H1 (cell line): ENCODE data around the gene ARPC2. TPM values are rescaled to one million over a fixed set of nuclear protein-coding genes. Genes with fewer than 3 reads are reported as not detected.
A peak's percentile ranks its signal among the peaks of the same experiment; 100 is the strongest.

Experiments
- CTCF ChIA-PET: fragments of 300-600 bp; sonication (Branson Sonifier 250); formaldehyde crosslinking; loops from one replicate; lab custom pipeline; 2021; ENCODE audit not compliant: partially characterized antibody; lab: Charles Lee
- POLR2A ChIA-PET: fragments of 300-600 bp; sonication (Branson Sonifier 250); formaldehyde crosslinking; loops from one replicate; lab custom pipeline; 2021; ENCODE audit warnings: inconsistent platforms; ENCODE audit not compliant: partially characterized antibody; lab: Charles Lee
- DNase-seq, 2 experiments: peaks; one replicate each; pipeline versions ENCODE4 v3.0.0 to v3.0.0-alpha.2; 2010 to 2022; ENCODE audit warnings: low spot score in 2 of 2, low read depth in 1 of 2, mixed read lengths in 1 of 2
- FAIRE-seq: peaks from 2 replicates; lab custom pipeline; 2011; peaks lifted over from hg19 to GRCh38; lab: Jason Lieb, UNC
- H2AFZ ChIP-seq: 2 replicates; pipeline ENCODE4 v1.8.1; 2012; ENCODE audit warnings: low read length, inconsistent platforms
- H2AK5ac ChIP-seq: 2 replicates; pipeline ENCODE4 v1.6.1; 2013; ENCODE audit warnings: low read depth, low read length
- H2BK120ac ChIP-seq: replicated peaks from 2 replicates; pipeline ENCODE3; 2013; ENCODE audit warnings: low read depth, low read length, inconsistent platforms
- H2BK12ac ChIP-seq: 2 replicates; pipeline ENCODE4 v1.6.1; 2013; ENCODE audit warnings: low read depth, low read length
- H2BK15ac ChIP-seq: 2 replicates; pipeline ENCODE4 v1.6.1; 2013; ENCODE audit warnings: low read length
- H2BK20ac ChIP-seq: 2 replicates; pipeline ENCODE4 v1.6.1; 2013; ENCODE audit warnings: low read length
- H2BK5ac ChIP-seq: 2 replicates; pipeline ENCODE4 v1.6.1; 2013; ENCODE audit warnings: low read depth, low read length
- H3K14ac ChIP-seq: 2 replicates; pipeline ENCODE4 v1.6.1; 2013; ENCODE audit warnings: inconsistent platforms; ENCODE audit not compliant: insufficient read length
- H3K18ac ChIP-seq: 2 replicates; pipeline ENCODE4 v1.6.1; 2013; ENCODE audit warnings: low read length; ENCODE audit errors: extremely low read depth
- H3K23ac ChIP-seq: 2 replicates; pipeline ENCODE4 v1.6.1; 2013; ENCODE audit warnings: inconsistent platforms; ENCODE audit not compliant: insufficient read length
- H3K23me2 ChIP-seq: 2 replicates; pipeline ENCODE4 v1.6.1; 2013; ENCODE audit warnings: low read depth, low read length
- H3K27ac ChIP-seq: 2 replicates; pipeline ENCODE4 v1.6.1; 2011; ENCODE audit warnings: low read depth, low read length, inconsistent platforms
- H3K27me3 ChIP-seq, 4 experiments: replicated peaks in 1 of 4; 1 replicate in 1 of 4; 2 replicates in 3 of 4; pipeline versions ENCODE4 v1.6.1 to v1.8.1; 2011 to 2013; ENCODE audit warnings: low read length in 3 of 4, mild to moderate bottlenecking in 3 of 4, inconsistent platforms in 2 of 4, mixed read lengths in 2 of 4, moderate library complexity in 1 of 4; ENCODE audit not compliant: control insufficient read depth in 3 of 4, insufficient read depth in 3 of 4; ENCODE audit errors: extremely low read depth in 1 of 4
- H3K36me3 ChIP-seq, 4 experiments: 2 replicates each; pipeline versions ENCODE4 v1.6.1 to v1.8.1; 2011 to 2013; ENCODE audit warnings: mild to moderate bottlenecking in 4 of 4, low read length in 3 of 4, moderate library complexity in 2 of 4, control low read depth in 1 of 4, inconsistent platforms in 1 of 4; ENCODE audit not compliant: insufficient read depth in 4 of 4, control insufficient read depth in 2 of 4
- H3K4ac ChIP-seq: replicated peaks from 2 replicates; pipeline ENCODE3; 2013; ENCODE audit warnings: low read length, low read depth, mixed read lengths, inconsistent platforms; ENCODE audit not compliant: insufficient read length
- H3K4me1 ChIP-seq, 4 experiments: replicated peaks in 1 of 4; 1 replicate in 1 of 4; 2 replicates in 3 of 4; pipeline versions ENCODE4 v1.6.1 to v1.8.1; 2011 to 2013; ENCODE audit warnings: low read length in 3 of 4, inconsistent platforms in 2 of 4, mixed read lengths in 1 of 4; ENCODE audit not compliant: insufficient read depth in 4 of 4, control insufficient read depth in 3 of 4
- H3K4me2 ChIP-seq, 2 experiments: 2 replicates each; pipeline versions ENCODE4 v1.6.1 to v1.8.1; 2011 to 2013; ENCODE audit warnings: low read depth in 2 of 2, low read length in 2 of 2, control low read depth in 1 of 2, inconsistent platforms in 1 of 2, mild to moderate bottlenecking in 1 of 2; ENCODE audit not compliant: insufficient read depth in 1 of 2
- H3K4me3 ChIP-seq, 4 experiments: fragments of 200-600, 300-600 bp in 1 of 4; sonication (generic), shearing (Covaris generic), sonication (Bioruptor Twin) in 1 of 4; 2 replicates each; pipeline versions ENCODE4 v1.5.1 to v1.8.1; 2011 to 2016; ENCODE audit warnings: low read length in 4 of 4, low read depth in 3 of 4, control low read depth in 2 of 4, inconsistent platforms in 2 of 4, mild to moderate bottlenecking in 2 of 4, mixed read lengths in 1 of 4, moderate library complexity in 1 of 4; ENCODE audit not compliant: insufficient read depth in 2 of 4; ENCODE audit errors: extremely low read depth in 1 of 4
- H3K56ac ChIP-seq: replicated peaks from 2 replicates; pipeline ENCODE3; 2013; ENCODE audit warnings: low read depth, mild to moderate bottlenecking, mixed read lengths, low read length, inconsistent platforms; ENCODE audit not compliant: insufficient read length
- H3K79me1 ChIP-seq: 2 replicates; pipeline ENCODE4 v1.6.1; 2013; ENCODE audit warnings: low read depth, low read length, control low read depth
- H3K79me2 ChIP-seq, 2 experiments: 2 replicates each; pipeline versions ENCODE4 v1.6.1 to v1.8.1; 2012 to 2013; ENCODE audit warnings: low read length in 2 of 2, mild to moderate bottlenecking in 2 of 2, inconsistent platforms in 1 of 2; ENCODE audit not compliant: insufficient read depth in 2 of 2, control insufficient read depth in 1 of 2
- H3K9ac ChIP-seq, 4 experiments: replicated peaks in 1 of 4; 1 replicate in 1 of 4; 2 replicates in 3 of 4; pipeline versions ENCODE4 v1.6.1 to v1.8.1; 2011 to 2013; ENCODE audit warnings: low read depth in 3 of 4, low read length in 3 of 4, control low read depth in 2 of 4, mild to moderate bottlenecking in 2 of 4, moderate library complexity in 2 of 4, inconsistent platforms in 1 of 4; ENCODE audit errors: extremely low read depth in 1 of 4
- H3K9me3 ChIP-seq, 2 experiments: 2 replicates each; pipeline versions ENCODE4 v1.6.1 to v1.8.1; 2012 to 2013; ENCODE audit warnings: mild to moderate bottlenecking in 2 of 2, moderate library complexity in 2 of 2, control low read depth in 1 of 2, inconsistent platforms in 1 of 2, low read depth in 1 of 2, low read length in 1 of 2, mixed read lengths in 1 of 2; ENCODE audit not compliant: insufficient read depth in 2 of 2
- H4K20me1 ChIP-seq, 2 experiments: replicated peaks in 1 of 2; 2 replicates each; pipeline versions ENCODE3 to v1.8.1; 2011 to 2013; ENCODE audit warnings: inconsistent platforms in 2 of 2, low read length in 2 of 2, mild to moderate bottlenecking in 1 of 2; ENCODE audit not compliant: insufficient read depth in 2 of 2, control insufficient read depth in 1 of 2
- H4K5ac ChIP-seq: 2 replicates; pipeline ENCODE4 v1.6.1; 2013; ENCODE audit warnings: low read length, low read depth, mixed read lengths, inconsistent platforms; ENCODE audit not compliant: insufficient read length
- H4K8ac ChIP-seq: 2 replicates; pipeline ENCODE4 v1.8.0; 2013; ENCODE audit warnings: mild to moderate bottlenecking, moderate library complexity, low read length, inconsistent platforms; ENCODE audit not compliant: insufficient read depth; ENCODE audit errors: extremely low read depth
- H4K91ac ChIP-seq: replicated peaks from 2 replicates; pipeline ENCODE3; 2013; ENCODE audit warnings: low read length, mixed read lengths, inconsistent platforms; ENCODE audit not compliant: insufficient read length
- BCL11A ChIP-seq, 2 experiments: IDR thresholded peaks; one replicate each; pipeline ENCODE4 v1.6.1; 2011; ENCODE audit warnings: low read depth in 2 of 2, low read length in 2 of 2, mild to moderate bottlenecking in 2 of 2
- CTBP2 ChIP-seq: IDR thresholded peaks from 2 replicates; pipeline ENCODE4 v1.7.0; 2011; ENCODE audit warnings: borderline replicate concordance, mild to moderate bottlenecking, moderate library complexity, mixed read lengths, low read length; ENCODE audit not compliant: insufficient read depth, insufficient read length
- EGR1 ChIP-seq: IDR thresholded peaks from 2 replicates; pipeline ENCODE4 v1.6.1; 2011; ENCODE audit warnings: low read depth, low read length, borderline replicate concordance
- EZH2 ChIP-seq: fragments of 200-600 bp; sonication (generic); IDR thresholded peaks from 2 replicates; pipeline ENCODE4 v1.7.1; 2012; ENCODE audit warnings: low read depth, mild to moderate bottlenecking, moderate library complexity, low read length, inconsistent platforms; ENCODE audit not compliant: severe bottlenecking
- HDAC2 ChIP-seq, 2 experiments: fragments of 300-600 bp in 1 of 2; sonication (generic) in 1 of 2; IDR thresholded peaks; 2 replicates each; pipeline ENCODE4 v1.6.1; 2011 to 2012; ENCODE audit warnings: low read depth in 2 of 2, low read length in 2 of 2, mild to moderate bottlenecking in 2 of 2, moderate library complexity in 2 of 2, borderline replicate concordance in 1 of 2, inconsistent platforms in 1 of 2
- JUND ChIP-seq: IDR thresholded peaks from 2 replicates; pipeline ENCODE4 v1.6.1; 2011; ENCODE audit warnings: mild to moderate bottlenecking, improper control_type of control experiment, low read length
- POU5F1 ChIP-seq: IDR thresholded peaks from 2 replicates; pipeline ENCODE4 v1.6.1; 2011; ENCODE audit warnings: low read depth, mild to moderate bottlenecking, low read length, moderate library complexity
- RAD21 ChIP-seq, 2 experiments: IDR thresholded peaks in 1 of 2; conservative IDR thresholded peaks in 1 of 2; 2 replicates each; pipeline ENCODE4 v1.6.1; 2011; ENCODE audit warnings: low read depth in 2 of 2, low read length in 2 of 2, improper control_type of control experiment in 1 of 2, inconsistent platforms in 1 of 2, mild to moderate bottlenecking in 1 of 2, moderate library complexity in 1 of 2
- RFX5 ChIP-seq: IDR thresholded peaks from 2 replicates; pipeline ENCODE4 v1.6.1; 2011; ENCODE audit warnings: low read depth, low read length, improper control_type of control experiment, borderline replicate concordance
- TEAD4 ChIP-seq: IDR thresholded peaks from 2 replicates; pipeline ENCODE4 v1.6.1; 2012; ENCODE audit warnings: low read depth, low read length, inconsistent platforms, mixed read lengths
- YY1 ChIP-seq: IDR thresholded peaks from 2 replicates; pipeline ENCODE4 v1.6.1; 2011; ENCODE audit warnings: low read depth, mild to moderate bottlenecking, low read length
- WGBS, 2 experiments: shearing (Covaris generic) in 1 of 2; methylation state at CpG; one replicate each; pipeline versions ENCODE4 v1.1.6 to v1.1.7; 2013 to 2015; ENCODE audit warnings: low lambda C conversion rate in 2 of 2, mixed read lengths in 2 of 2, inconsistent platforms in 1 of 2, low coverage in 1 of 2, missing lambda C conversion rate in 1 of 2; ENCODE audit not compliant: insufficient replicate concordance in 2 of 2, insufficient coverage in 1 of 2, insufficient read length in 1 of 2; ENCODE audit errors: extremely low coverage in 1 of 2, missing lambda C conversion rate in 1 of 2; 5-methylcytosine and 5-hydroxymethylcytosine counted together
- polyA plus RNA-seq, 7 experiments: library from polyadenylated mRNA; depleted of rRNA in 3 of 7; stranded (reverse) in 5 of 7; unstranded in 2 of 7; fragments of >200 nt in 5 of 7; fragments of 200-250 nt in 2 of 7; gene quantifications; 1 replicate in 5 of 7; 2 replicates in 1 of 7; 4 replicates in 1 of 7; pipeline versions ENCODE4 v1.2.1 to v1.2.3, GENCODE V29; 2011 to 2013; ENCODE audit warnings: missing spikeins in 2 of 7, mixed read lengths in 2 of 7
- total RNA-seq: library from RNA; stranded (reverse); fragmentation: NEBNext Ultra II Directional; extraction: Animal tissue kit (Norgen Biotek cat#: 25700); gene quantifications from 2 replicates; pipeline ENCODE4 v1.2.1, GENCODE V29; 2021
- TF ChIP-seq, protein P1 (sequence below): IDR thresholded peaks from 2 replicates; pipeline ENCODE4 v1.6.1; 2011; ENCODE audit warnings: low read depth, mild to moderate bottlenecking, low read length; ENCODE audit not compliant: insufficient read depth

Gene ARPC2
- total and polyA plus RNA-seq, 2 of the 8 experiments (the other 6 are each of a cell fraction or from before 2014, with no cell fraction given) = 174 to 195 TPM

DNA sequence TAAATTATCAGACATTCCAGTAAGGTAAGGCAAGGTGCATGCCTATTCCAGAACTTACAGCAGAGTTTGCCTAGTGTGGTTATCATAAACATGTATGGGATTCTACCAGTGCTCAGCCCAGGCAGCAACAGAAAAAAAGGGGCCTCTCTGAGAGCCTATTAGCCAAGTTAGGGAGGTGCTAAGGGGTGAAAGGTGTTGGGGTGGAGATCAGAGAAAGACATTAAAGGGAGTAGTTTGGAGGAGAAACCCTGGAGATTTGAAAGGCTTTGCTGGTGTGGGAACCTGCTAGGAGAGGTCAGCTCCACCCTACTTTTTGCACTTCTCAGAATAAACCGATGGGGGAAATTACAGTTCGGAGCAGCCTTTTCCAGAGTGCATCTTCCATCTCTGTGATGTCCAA, 2.9 kb downstream of the ARPC2 start:
- Histone ChIP-seq H2BK5ac (no peak overlapping the region), H2AFZ (no peak overlapping the region), H3K4me1 (peaks cover 0 to 10% (median 3%) of the 10 kb centered on the region in 4 experiments; a peak in 3 of 7 replicates), H3K14ac (no peak overlapping the region), H3K23me2 (peaks cover 2% of the 10 kb centered on the region; the same call in 1 of the 2 replicates), H2BK120ac (no peak overlapping the region), H3K36me3 (peaks cover 0 to 14% (median under 1%) of the 10 kb centered on the region in 4 experiments; a peak in 4 of 8 replicates), H2AK5ac (0 out of 2 replicates have a peak overlapping the region, but pooled peaks have one; percentile 75), H3K4ac (no peak overlapping the region), H3K9me3 (no peaks in the 10 kb centered on the region), H3K56ac (no peak overlapping the region), H2BK12ac (no peak overlapping the region), H4K5ac (no peak overlapping the region), H3K23ac (no peak overlapping the region), H2BK20ac (no peak overlapping the region), H3K9ac (no peak overlapping the region), H3K79me2 (peaks cover 44 to 74% of the 10 kb centered on the region in 2 experiments), H4K91ac (no peak overlapping the region), H3K27ac (no peak overlapping the region), H2BK15ac (no peak overlapping the region), H4K8ac (no peak overlapping the region), H3K4me2 (peak overlapping the region; percentile 22 to 92; a peak in 2 of 4 replicates), H3K18ac (no peak overlapping the region), H4K20me1 (peaks cover 7 to 14% of the 10 kb centered on the region in 2 experiments), H3K4me3 (no peak overlapping the region), H3K27me3 (no peaks in the 10 kb centered on the region), H3K79me1 (peaks cover 14% of the 10 kb centered on the region; the same call in 1 of the 2 replicates)
- CTCF ChIA-PET = interaction anchor here (0.6 to 2.1 kb wide), 5 partner anchors 10 to 1150 kb away, joined by 3 to 14 read pairs (median 4); no protein-coding TSS in a partner anchor
- WGBS, 2 experiments = 100% methylated on average over 2 of the region's 2 CpGs; no CpG with 5 or more reads in 1 of the 2 experiments
- no peak for FAIRE-seq
- POLR2A ChIA-PET = interaction anchor here (0.8 to 1.2 kb wide), 3 partner anchors 10 to 41 kb away, joined by 3 to 4 read pairs (median 3); no protein-coding TSS in a partner anchor
- DNase-seq = no peak
- TF ChIP-seq JUND (no peak), POU5F1 (no peak), CTBP2 (no peak), HDAC2 (IDR thresholded peaks at IDR 0.05; ENCODE audit: borderline replicate concordance in 1 of 2, low read depth in 2 of 2, low read length in 2 of 2) (no peak), YY1 (no peak), EGR1 (no peak), TEAD4 (no peak), EZH2 (no peak), RAD21 (IDR thresholded peaks at IDR 0.05 in 1 of 2, conservative IDR thresholded peaks at IDR 0.05 in 1 of 2; ENCODE audit: low read depth in 2 of 2, low read length in 2 of 2) (no peak), RFX5 (no peak), BCL11A (IDR thresholded peaks at IDR 0.05; ENCODE audit: low read depth in 2 of 2, low read length in 2 of 2) (no peak)
- TF ChIP-seq, protein P1, sequence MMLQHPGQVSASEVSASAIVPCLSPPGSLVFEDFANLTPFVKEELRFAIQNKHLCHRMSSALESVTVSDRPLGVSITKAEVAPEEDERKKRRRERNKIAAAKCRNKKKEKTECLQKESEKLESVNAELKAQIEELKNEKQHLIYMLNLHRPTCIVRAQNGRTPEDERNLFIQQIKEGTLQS = no peak
